ENCODE results near the gene NOL9.

The NOL9 gene

DNA sequence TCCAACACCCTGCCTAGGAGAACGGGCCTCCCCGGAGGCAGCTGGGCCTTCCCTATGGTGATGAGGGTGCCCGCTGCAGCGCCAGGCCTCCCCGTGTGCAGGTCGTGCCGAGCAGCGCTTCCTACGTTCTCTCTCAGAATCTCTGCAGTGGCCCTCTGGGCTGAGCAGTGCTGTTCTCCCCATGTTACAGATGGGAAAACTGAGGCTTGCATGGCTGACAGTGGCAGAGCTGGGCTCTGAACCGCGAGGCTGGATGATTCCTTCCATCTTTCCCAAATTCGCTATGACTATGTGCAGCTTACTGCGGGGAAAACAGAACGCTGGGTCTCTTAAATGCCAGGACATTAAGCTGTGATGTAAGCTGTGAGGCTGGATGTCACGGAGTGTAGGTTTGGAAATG lies 39.5 kb upstream of the NOL9 start:
- no peak overlapping the region for H3K27ac ChIP-seq
- no peak for TF ChIP-seq ZFX (IDR thresholded peaks at IDR 0.05)
- TF ChIP-seq, protein P1, sequence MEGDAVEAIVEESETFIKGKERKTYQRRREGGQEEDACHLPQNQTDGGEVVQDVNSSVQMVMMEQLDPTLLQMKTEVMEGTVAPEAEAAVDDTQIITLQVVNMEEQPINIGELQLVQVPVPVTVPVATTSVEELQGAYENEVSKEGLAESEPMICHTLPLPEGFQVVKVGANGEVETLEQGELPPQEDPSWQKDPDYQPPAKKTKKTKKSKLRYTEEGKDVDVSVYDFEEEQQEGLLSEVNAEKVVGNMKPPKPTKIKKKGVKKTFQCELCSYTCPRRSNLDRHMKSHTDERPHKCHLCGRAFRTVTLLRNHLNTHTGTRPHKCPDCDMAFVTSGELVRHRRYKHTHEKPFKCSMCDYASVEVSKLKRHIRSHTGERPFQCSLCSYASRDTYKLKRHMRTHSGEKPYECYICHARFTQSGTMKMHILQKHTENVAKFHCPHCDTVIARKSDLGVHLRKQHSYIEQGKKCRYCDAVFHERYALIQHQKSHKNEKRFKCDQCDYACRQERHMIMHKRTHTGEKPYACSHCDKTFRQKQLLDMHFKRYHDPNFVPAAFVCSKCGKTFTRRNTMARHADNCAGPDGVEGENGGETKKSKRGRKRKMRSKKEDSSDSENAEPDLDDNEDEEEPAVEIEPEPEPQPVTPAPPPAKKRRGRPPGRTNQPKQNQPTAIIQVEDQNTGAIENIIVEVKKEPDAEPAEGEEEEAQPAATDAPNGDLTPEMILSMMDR (conservative IDR thresholded peaks at IDR 0.05): no peak

DNA sequence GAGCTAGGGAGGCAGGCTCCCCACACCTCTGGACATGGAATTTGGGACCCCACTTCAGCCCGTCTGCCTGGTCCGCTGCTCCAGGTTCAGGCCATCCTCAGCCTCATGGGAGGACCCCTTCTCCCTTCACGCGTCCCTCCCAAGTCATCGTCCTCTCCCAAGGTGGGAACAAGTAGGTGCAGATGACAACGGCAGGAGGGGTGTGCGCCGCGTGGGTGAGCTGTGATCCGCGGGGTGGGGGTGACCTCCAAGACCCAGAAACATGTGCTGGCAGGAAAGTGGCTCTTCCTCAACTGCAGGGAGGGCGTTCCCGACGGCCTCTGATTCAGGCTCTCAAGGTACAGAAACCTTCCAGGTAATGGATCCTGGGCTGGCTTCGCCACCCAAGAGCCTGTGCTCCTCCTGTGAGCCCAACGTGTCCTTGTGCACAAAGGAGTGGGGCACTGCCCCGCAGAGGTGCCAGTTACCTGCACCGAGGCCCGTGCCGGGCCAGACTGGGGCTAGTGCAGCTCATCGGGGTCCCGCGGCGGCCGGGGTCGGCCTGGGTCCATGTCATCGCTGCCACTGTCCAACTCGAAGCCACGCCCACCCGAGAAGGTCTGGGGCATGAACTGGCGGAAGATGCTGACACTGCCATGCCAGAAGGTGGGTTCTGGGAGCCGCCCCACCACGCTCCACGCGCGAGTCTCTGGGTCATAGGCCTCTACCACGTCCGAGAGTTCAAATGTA lies 38.7 kb upstream of the NOL9 start:
- no peak for TF ChIP-seq ZFX (IDR thresholded peaks at IDR 0.05)
- TF ChIP-seq, protein P1 (conservative IDR thresholded peaks at IDR 0.05): no peak

DNA sequence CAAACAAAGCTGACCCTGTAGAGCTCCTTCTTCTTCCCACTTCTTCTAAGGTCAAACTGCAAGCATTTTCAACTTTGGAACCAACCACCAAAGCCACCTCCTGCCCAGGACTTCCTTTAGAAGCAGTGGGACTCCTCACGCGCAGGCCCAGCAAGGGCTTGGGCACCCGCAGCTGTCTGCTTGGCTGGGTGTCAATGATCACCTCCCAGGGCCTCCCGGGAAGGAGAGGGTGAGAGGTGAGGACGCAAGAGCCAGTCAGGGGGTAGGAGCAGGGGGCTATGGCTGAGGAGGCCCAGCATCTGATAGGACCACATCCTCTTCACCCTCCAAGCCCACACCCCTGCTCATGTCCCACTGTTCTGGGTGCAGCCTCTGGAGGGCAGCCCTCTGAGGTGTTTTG lies 38.1 kb upstream of the NOL9 start:
- TF ChIP-seq, protein P1 (conservative IDR thresholded peaks at IDR 0.05): no peak
- TF ChIP-seq ZFX (IDR thresholded peaks at IDR 0.05): no peak
- no peak overlapping the region for H3K27ac ChIP-seq

More for the DNA sequence above, 38.7 kb upstream of the NOL9 start:
- H3K27ac ChIP-seq: no peak overlapping the region

DNA sequence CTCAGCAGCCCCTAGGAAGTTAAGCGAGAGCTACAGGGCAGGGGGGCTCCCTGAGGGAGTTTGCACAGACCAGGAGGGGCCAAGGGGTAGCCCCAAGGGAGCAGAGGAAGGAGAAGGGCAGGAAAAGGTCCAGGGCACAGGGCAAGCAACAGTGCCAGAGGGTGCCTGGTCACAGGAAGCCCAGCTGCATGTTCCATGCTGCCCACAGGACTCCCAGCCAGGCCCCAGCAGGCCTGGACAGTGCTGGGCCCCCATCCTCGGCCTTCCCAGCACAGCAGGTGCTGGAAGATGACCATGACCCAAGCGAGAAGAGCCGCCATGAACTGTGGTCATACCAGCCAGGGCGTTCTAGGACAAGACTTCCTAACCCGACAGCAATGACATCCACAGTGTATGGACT lies 37.3 kb upstream of the NOL9 start:
- TF ChIP-seq ZFX (IDR thresholded peaks at IDR 0.05): no peak
- TF ChIP-seq, protein P1 (conservative IDR thresholded peaks at IDR 0.05): no peak
- H3K27ac ChIP-seq: no peak overlapping the region

DNA sequence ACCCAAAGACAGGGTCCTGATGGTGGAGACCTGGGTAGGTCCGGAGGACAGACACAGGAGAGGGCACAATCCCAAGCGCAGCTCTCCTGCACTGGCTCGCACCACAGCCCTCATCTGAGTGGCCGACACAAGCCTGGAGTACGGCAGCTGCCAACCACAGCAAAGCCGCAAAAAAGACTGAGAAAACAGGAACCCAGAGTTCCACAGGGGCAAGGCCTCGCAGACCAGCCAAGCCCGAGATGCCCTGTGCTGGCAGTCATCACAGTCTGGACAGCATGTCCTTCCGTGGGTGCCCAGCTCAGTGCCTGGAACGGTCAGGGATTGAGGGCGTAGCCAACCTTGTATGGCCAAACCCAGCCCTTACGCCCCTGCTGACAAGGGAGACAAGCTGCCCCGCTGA lies 36.9 kb upstream of the NOL9 start:
- no peak overlapping the region for H3K27ac ChIP-seq
- TF ChIP-seq, protein P1 (conservative IDR thresholded peaks at IDR 0.05): no peak
- TF ChIP-seq ZFX (IDR thresholded peaks at IDR 0.05): no peak

DNA sequence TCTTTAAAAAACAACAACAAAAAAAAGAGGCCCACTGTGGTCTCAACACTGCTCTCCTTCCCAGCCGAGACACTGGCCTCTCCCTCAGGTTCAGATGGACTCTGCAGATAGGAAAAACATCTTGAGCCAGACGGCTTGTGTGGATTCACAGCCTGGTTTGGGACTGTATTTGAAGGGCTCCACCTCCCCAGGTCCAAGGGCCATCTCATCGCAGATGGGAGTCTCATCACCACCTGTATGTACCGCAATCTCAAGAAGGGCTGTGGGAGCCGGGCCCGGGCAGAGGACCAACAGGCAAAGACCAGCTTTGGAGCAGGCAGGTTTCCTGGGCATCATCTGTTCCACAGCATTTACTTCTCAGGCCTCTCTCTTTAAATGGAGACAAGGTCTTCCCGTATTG lies 35.7 kb upstream of the NOL9 start:
- H3K27ac ChIP-seq: no peak overlapping the region
- TF ChIP-seq ZFX (IDR thresholded peaks at IDR 0.05): no peak
- TF ChIP-seq, protein P1 (conservative IDR thresholded peaks at IDR 0.05): no peak

DNA sequence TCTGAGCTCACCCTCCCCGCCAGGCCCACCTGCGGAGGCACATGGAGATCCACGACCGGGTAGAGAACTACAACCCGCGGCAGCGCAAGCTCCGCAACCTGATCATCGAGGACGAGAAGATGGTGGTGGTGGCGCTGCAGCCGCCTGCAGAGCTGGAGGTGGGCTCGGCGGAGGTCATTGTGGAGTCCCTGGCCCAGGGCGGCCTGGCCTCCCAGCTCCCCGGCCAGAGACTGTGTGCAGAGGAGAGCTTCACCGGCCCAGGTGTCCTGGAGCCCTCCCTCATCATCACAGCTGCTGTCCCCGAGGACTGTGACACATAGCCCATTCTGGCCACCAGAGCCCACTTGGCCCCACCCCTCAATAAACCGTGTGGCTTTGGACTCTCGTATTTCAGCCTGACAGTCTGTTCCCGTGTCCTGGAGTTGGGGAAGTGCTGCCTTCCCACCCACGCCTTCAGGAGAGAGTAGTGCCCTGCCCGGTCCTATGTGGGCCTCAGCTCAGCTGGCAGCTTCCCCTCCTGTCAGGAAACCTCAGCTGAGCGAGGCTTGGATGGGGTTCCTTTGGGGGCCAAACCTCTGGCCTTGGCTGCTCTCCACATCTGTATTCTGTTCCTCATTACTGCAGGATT lies 34.7 kb upstream of the NOL9 start:
- H3K27ac ChIP-seq: no peak overlapping the region
- TF ChIP-seq ZFX (IDR thresholded peaks at IDR 0.05): no peak
- TF ChIP-seq, protein P1 (conservative IDR thresholded peaks at IDR 0.05): no peak
